HG03520 (cell line): ENCODE measurements around the gene EXOC4.

Experiments used
- ATAC-seq: cut with Tn5 transposase; IDR thresholded peaks from one replicate; pipeline ENCODE4 v1.9.1; 2021; ENCODE audit warnings: mild to moderate bottlenecking, moderate library complexity; ENCODE audit not compliant: unreplicated experiment

Gene EXOC4

GRCh38 chr7:133419041-133419440, 166.2 kb downstream of the EXOC4 start:
- ATAC-seq = no peak

- no peak for ATAC-seq
These were observed 170.7 kb downstream of the EXOC4 start for GRCh38 chr7:133423618-133424017.

- ATAC-seq = no peak
These were observed 175.4 kb downstream of the EXOC4 start for GRCh38 chr7:133428326-133428725.

GRCh38 chr7:133428876-133429275, 176.0 kb downstream of the EXOC4 start:
- ATAC-seq = no peak

GRCh38 chr7:133429371-133429770, 176.5 kb downstream of the EXOC4 start:
- no peak for ATAC-seq

GRCh38 chr7:133431134-133431724, 178.4 kb downstream of the EXOC4 start:
- ATAC-seq = no peak

- no peak for ATAC-seq
These were observed 180.4 kb downstream of the EXOC4 start for GRCh38 chr7:133433165-133433812.

GRCh38 chr7:133434246-133434865, 181.5 kb downstream of the EXOC4 start:
- ATAC-seq = no peak

GRCh38 chr7:133436014-133436428, 183.1 kb downstream of the EXOC4 start:
- no peak for ATAC-seq

GRCh38 chr7:133437544-133437943, 184.7 kb downstream of the EXOC4 start:
- ATAC-seq = no peak

GRCh38 chr7:133442818-133443217, 189.9 kb downstream of the EXOC4 start:
- no peak for ATAC-seq

- no peak for ATAC-seq
These were observed 192.7 kb downstream of the EXOC4 start for GRCh38 chr7:133445617-133446016.

- ATAC-seq = no peak
These were observed 195.1 kb downstream of the EXOC4 start for GRCh38 chr7:133448012-133448411.

- no peak for ATAC-seq
These were observed 199.7 kb downstream of the EXOC4 start for GRCh38 chr7:133452577-133452976.

- no peak for ATAC-seq
These were observed 205.8 kb downstream of the EXOC4 start for GRCh38 chr7:133458688-133459087.

GRCh38 chr7:133461421-133461820, 208.5 kb downstream of the EXOC4 start:
- ATAC-seq = no peak

GRCh38 chr7:133475655-133476054, 222.8 kb downstream of the EXOC4 start:
- no peak for ATAC-seq

GRCh38 chr7:133477791-133478190, 224.9 kb downstream of the EXOC4 start:
- no peak for ATAC-seq

GRCh38 chr7:133478591-133479135, 225.8 kb downstream of the EXOC4 start:
- no peak for ATAC-seq

- no peak for ATAC-seq
These were observed 226.7 kb downstream of the EXOC4 start for GRCh38 chr7:133479456-133480065.

GRCh38 chr7:133480868-133481267, 228.0 kb downstream of the EXOC4 start:
- no peak for ATAC-seq

GRCh38 chr7:133481676-133482075, 228.8 kb downstream of the EXOC4 start:
- no peak for ATAC-seq
